Keratinocyte (primary cell): Measurements from ENCODE around the gene DESI1. TPM values are rescaled to one million over a fixed set of nuclear protein-coding genes. Genes with fewer than 3 reads are reported as not detected.

Source experiments
- DNase-seq: peaks from one replicate; pipeline ENCODE4 v3.0.0-alpha.2; 2011; ENCODE audit warnings: low read depth, missing footprints, low spot score
- FAIRE-seq: peaks from 2 replicates; lab custom pipeline; 2011; peaks lifted over from hg19 to GRCh38; lab: Jason Lieb, UNC
- H2AFZ ChIP-seq: 2 replicates; pipeline ENCODE4 v1.6.0; 2012; ENCODE audit warnings: low read length, control low read depth, inconsistent platforms; ENCODE audit not compliant: control insufficient read depth
- H3K27ac ChIP-seq: 2 replicates; pipeline ENCODE4 v1.5.1; 2011; ENCODE audit warnings: low read length; ENCODE audit not compliant: control insufficient read depth, insufficient read depth
- H3K27me3 ChIP-seq: 3 replicates; pipeline ENCODE4 v1.6.0; 2011; ENCODE audit warnings: low read length; ENCODE audit not compliant: control insufficient read depth, insufficient read depth; ENCODE audit errors: extremely low read depth
- H3K36me3 ChIP-seq, 2 experiments: 2 replicates in 1 of 2; 3 replicates in 1 of 2; pipeline ENCODE4 v1.5.1; 2011; ENCODE audit warnings: low read length in 2 of 2, mild to moderate bottlenecking in 1 of 2; ENCODE audit not compliant: control insufficient read depth in 2 of 2, insufficient read depth in 2 of 2; ENCODE audit errors: extremely low read depth in 1 of 2
- H3K4me1 ChIP-seq: 3 replicates; pipeline ENCODE4 v1.5.1; 2011; ENCODE audit warnings: low read length; ENCODE audit not compliant: control insufficient read depth, insufficient read depth; ENCODE audit errors: extremely low read depth
- H3K4me2 ChIP-seq: 3 replicates; pipeline ENCODE4 v1.6.0; 2011; ENCODE audit warnings: low read depth, low read length; ENCODE audit not compliant: control insufficient read depth, insufficient read depth; ENCODE audit errors: extremely low read depth
- H3K4me3 ChIP-seq, 3 experiments: fragments of 200-600 bp in 1 of 3; sonication (generic) in 1 of 3; 2 replicates in 2 of 3; 3 replicates in 1 of 3; pipeline ENCODE4 v1.5.1; 2011 to 2016; ENCODE audit warnings: low read length in 3 of 3, mild to moderate bottlenecking in 3 of 3, control low read depth in 2 of 3, inconsistent platforms in 1 of 3, low read depth in 1 of 3, mixed read lengths in 1 of 3, mixed run types in 1 of 3, moderate library complexity in 1 of 3; ENCODE audit not compliant: control insufficient read depth in 2 of 3, insufficient read depth in 2 of 3; ENCODE audit errors: extremely low read depth in 1 of 3
- H3K79me2 ChIP-seq: 2 replicates; pipeline ENCODE4 v1.6.0; 2012; ENCODE audit warnings: low read length; ENCODE audit not compliant: control insufficient read depth, insufficient read depth
- H3K9ac ChIP-seq: 3 replicates; pipeline ENCODE4 v1.6.0; 2011; ENCODE audit warnings: low read length; ENCODE audit not compliant: control insufficient read depth, insufficient read depth; ENCODE audit errors: extremely low read depth
- H3K9me1 ChIP-seq: 3 replicates; pipeline ENCODE4 v1.6.0; 2011; ENCODE audit warnings: low read length; ENCODE audit not compliant: control insufficient read depth, insufficient read depth; ENCODE audit errors: extremely low read depth
- H3K9me3 ChIP-seq: 2 replicates; pipeline ENCODE4 v1.5.1; 2012; ENCODE audit warnings: low read depth, low read length; ENCODE audit not compliant: control insufficient read depth
- H4K20me1 ChIP-seq: 3 replicates; pipeline ENCODE4 v1.6.0; 2011; ENCODE audit warnings: low read length; ENCODE audit not compliant: control insufficient read depth, insufficient read depth; ENCODE audit errors: extremely low read depth
- CTCF ChIP-seq, 3 experiments: IDR thresholded peaks in 1 of 3; conservative IDR thresholded peaks in 1 of 3; optimal IDR thresholded peaks in 1 of 3; 2 replicates in 2 of 3; 3 replicates in 1 of 3; pipeline versions ENCODE3 to v1.5.1; 2011; ENCODE audit warnings: low read length in 3 of 3, mild to moderate bottlenecking in 3 of 3, moderate library complexity in 2 of 3, control low read depth in 1 of 3, inconsistent platforms in 1 of 3; ENCODE audit not compliant: insufficient read depth in 2 of 3; ENCODE audit errors: extremely low read depth in 1 of 3
- EZH2 ChIP-seq: IDR thresholded peaks from one replicate; pipeline ENCODE4 v1.6.1; 2012; ENCODE audit warnings: inconsistent platforms, mild to moderate bottlenecking, low read length, moderate library complexity
- dilution Hi-C: fragments of 300-500 bp; cut with MboI; formaldehyde crosslinking; loops from one replicate; pipeline ENCODE4 v1.7.0; 2020; ENCODE audit warnings: low sequenced_read_pairs; ENCODE audit not compliant: extremely low pct_ligation_motif_present
- polyA plus RNA-seq, 5 experiments: library from polyadenylated mRNA; depleted of rRNA in 3 of 5; stranded (reverse) in 3 of 5; stranded (forward) in 1 of 5; unstranded in 1 of 5; fragments of >200 nt; gene quantifications; 1 replicate in 1 of 5; 2 replicates in 3 of 5; 3 replicates in 1 of 5; pipeline versions ENCODE4 v1.2.1 to v1.2.3, GENCODE V29; 2011 to 2012; ENCODE audit warnings: missing spikeins in 2 of 5, low read depth in 1 of 5, low replicate concordance in 1 of 5

The DESI1 gene
- polyA plus RNA-seq, 1 donor (not counting 4 experiments of a cell fraction or from before 2014, with no cell fraction given), result 32.8 TPM

- H3K79me2 ChIP-seq, result no peaks in the 10 kb centered on the region
- no peak for DNase-seq
- no peak overlapping the region for H3K27ac ChIP-seq
- H3K4me3 ChIP-seq, result no peak overlapping the region
- H2AFZ ChIP-seq, result no peak overlapping the region
- no peak for TF ChIP-seq CTCF (optimal IDR thresholded peaks at IDR 0.05 in 1 of 3, IDR thresholded peaks at IDR 0.05 in 1 of 3, conservative IDR thresholded peaks at IDR 0.05 in 1 of 3; ENCODE audit: extremely low read depth in 1 of 3, insufficient read depth in 2 of 3, low read length in 3 of 3)
- TF ChIP-seq EZH2, result no peak
- H3K4me2 ChIP-seq, result no peak overlapping the region
- H3K9me3 ChIP-seq, result no peaks in the 10 kb centered on the region
- FAIRE-seq, result no peak
- no peaks in the 10 kb centered on the region for H3K36me3 ChIP-seq
- no peaks in the 10 kb centered on the region for H3K4me1 ChIP-seq
- H3K27me3 ChIP-seq, result peaks cover 30% of the 10 kb centered on the region
- dilution Hi-C loops, result no loop called here
- H3K9ac ChIP-seq, result no peak overlapping the region
- H4K20me1 ChIP-seq, result no peaks in the 10 kb centered on the region
- no peaks in the 10 kb centered on the region for H3K9me1 ChIP-seq
Measured at GRCh38 chr22:41557401-41558240, 63.2 kb downstream of the DESI1 start.

GRCh38 chr22:41556561-41556960 lies 64.3 kb downstream of the DESI1 start:
- DNase-seq (no peak), FAIRE-seq (no peak)
- TF ChIP-seq CTCF (optimal IDR thresholded peaks at IDR 0.05 in 1 of 3, IDR thresholded peaks at IDR 0.05 in 1 of 3, conservative IDR thresholded peaks at IDR 0.05 in 1 of 3; ENCODE audit: extremely low read depth in 1 of 3, insufficient read depth in 2 of 3, low read length in 3 of 3) (no peak), EZH2 (no peak)
- Histone ChIP-seq H4K20me1 (no peaks in the 10 kb centered on the region), H2AFZ (no peak overlapping the region), H3K4me3 (no peak overlapping the region), H3K4me2 (no peak overlapping the region), H3K9me1 (no peaks in the 10 kb centered on the region), H3K27ac (no peak overlapping the region), H3K4me1 (no peaks in the 10 kb centered on the region), H3K9ac (no peak overlapping the region), H3K36me3 (no peaks in the 10 kb centered on the region), H3K9me3 (no peaks in the 10 kb centered on the region), H3K27me3 (peaks cover 20% of the 10 kb centered on the region), H3K79me2 (no peaks in the 10 kb centered on the region)
- dilution Hi-C loops, result no loop called here
